Peyer's patch (tissue), 4 donors: Measurements from ENCODE around the gene FXYD7. TPM values are rescaled to one million over a fixed set of nuclear protein-coding genes. Genes with fewer than 3 reads are reported as not detected.
"Not testable (repeated sequence)": the region's sequence is repeated elsewhere in the genome, so short reads cannot be mapped to it uniquely, and the experiment has no call there.

ENCODE experiments used
- DNase-seq, 3 donors: peaks; one replicate each; pipeline ENCODE4 v3.0.0-alpha.2; 2017 to 2019
- H3K27ac ChIP-seq, 4 donors: fragments of 200-600 bp; sonication (generic); one replicate each; pipeline ENCODE4 v1.5.1; 2016 to 2019
- H3K27me3 ChIP-seq, 2 donors: fragments of 200-600 bp; sonication (generic); one replicate each; pipeline ENCODE4 v1.5.1; 2019
- H3K36me3 ChIP-seq, 3 donors: fragments of 200-600 bp; sonication (generic); one replicate each; pipeline ENCODE4 v1.5.1; 2016 to 2019
- H3K4me1 ChIP-seq, 4 donors: fragments of 200-600 bp; sonication (generic); one replicate each; pipeline ENCODE4 v1.5.1; 2016 to 2019
- H3K4me3 ChIP-seq, 4 donors: fragments of 200-600 bp; sonication (generic); 1 replicate in 3 of 4; 2 replicates in 1 of 4; pipeline ENCODE4 v1.5.1; 2016 to 2019; ENCODE audit warnings: mild to moderate bottlenecking in 1 of 4
- H3K9me3 ChIP-seq, 4 donors: fragments of 200-600 bp; sonication (generic); one replicate each; pipeline ENCODE4 v1.5.1; 2016 to 2019; ENCODE audit warnings: mild to moderate bottlenecking in 1 of 4
- CTCF ChIP-seq, 6 experiments: fragments of 450-650 bp in 4 of 6; fragments of 200-600 bp in 2 of 6; sonication (generic) in 1 of 6; IDR thresholded peaks; one replicate each; pipeline ENCODE4 v1.5.1; 2017 to 2019; ENCODE audit warnings: antibody characterized with exemption in 6 of 6, mild to moderate bottlenecking in 3 of 6, moderate library complexity in 1 of 6
- POLR2A ChIP-seq, 2 donors: fragments of 450-650 bp; IDR thresholded peaks; one replicate each; pipeline ENCODE4 v1.5.1; 2017; ENCODE audit warnings: antibody characterized with exemption in 2 of 2, mild to moderate bottlenecking in 2 of 2, moderate library complexity in 2 of 2
- total RNA-seq, 4 donors: library from RNA; depleted of rRNA; stranded (reverse); fragments of >200 nt; gene quantifications; one replicate each; pipeline ENCODE4 v1.1.0, GENCODE V29; 2016

FXYD7 gene
- total RNA-seq, 4 donors from 2014 or later, result not detected

- H3K27me3 ChIP-seq, result no peaks in the 10 kb centered on the region
- no peaks in the 10 kb centered on the region for H3K36me3 ChIP-seq
- no peaks in the 10 kb centered on the region for H3K9me3 ChIP-seq
- no peak for DNase-seq
- TF ChIP-seq CTCF (IDR thresholded peaks at IDR 0.05) (no peak), POLR2A (IDR thresholded peaks at IDR 0.05) (no peak)
- H3K4me3 ChIP-seq, result no peak overlapping the region
- H3K4me1 ChIP-seq, result no peaks in the 10 kb centered on the region
- no peak overlapping the region for H3K27ac ChIP-seq
Measured at GRCh38 chr19:35184267-35184666, 41.2 kb downstream of the FXYD7 start.

GRCh38 chr19:35184884-35185283 is 41.8 kb downstream of the FXYD7 start:
- Histone ChIP-seq H3K4me1 (no peaks in the 10 kb centered on the region), H3K27ac (no peak overlapping the region), H3K36me3 (no peaks in the 10 kb centered on the region), H3K27me3 (no peaks in the 10 kb centered on the region), H3K9me3 (no peaks in the 10 kb centered on the region), H3K4me3 (no peak overlapping the region)
- no peak for TF ChIP-seq POLR2A (IDR thresholded peaks at IDR 0.05)
- TF ChIP-seq CTCF (IDR thresholded peaks at IDR 0.05), result no peak
- no peak for DNase-seq

GRCh38 chr19:35194012-35194984 is 51.2 kb downstream of the FXYD7 start:
- no peak for DNase-seq
- Histone ChIP-seq H3K9me3 (no peaks in the 10 kb centered on the region), H3K27ac (no peak overlapping the region)

GRCh38 chr19:35195830-35196229 is 52.8 kb downstream of the FXYD7 start:
- H3K27ac ChIP-seq, result no peak overlapping the region
- no peak for DNase-seq

More at GRCh38 chr19:35194012-35194984, 51.2 kb downstream of the FXYD7 start:
- H3K27me3 ChIP-seq, result no peaks in the 10 kb centered on the region
- no peaks in the 10 kb centered on the region for H3K4me1 ChIP-seq
- no peak for TF ChIP-seq POLR2A (IDR thresholded peaks at IDR 0.05)
- no peak for TF ChIP-seq CTCF (IDR thresholded peaks at IDR 0.05)
- no peaks in the 10 kb centered on the region for H3K36me3 ChIP-seq
- no peak overlapping the region for H3K4me3 ChIP-seq

GRCh38 chr19:35196861-35197260 is 53.8 kb downstream of the FXYD7 start:
- H3K9me3 ChIP-seq, H3K27ac ChIP-seq, H3K36me3 ChIP-seq, DNase-seq, H3K4me3 ChIP-seq, H3K27me3 ChIP-seq, H3K4me1 ChIP-seq: not testable (repeated sequence)

More at GRCh38 chr19:35195830-35196229, 52.8 kb downstream of the FXYD7 start:
- no peaks in the 10 kb centered on the region for H3K4me1 ChIP-seq
- H3K4me3 ChIP-seq, result no peak overlapping the region
- H3K27me3 ChIP-seq, result no peaks in the 10 kb centered on the region
- no peaks in the 10 kb centered on the region for H3K36me3 ChIP-seq
- no peak for TF ChIP-seq CTCF (IDR thresholded peaks at IDR 0.05)
- no peak for TF ChIP-seq POLR2A (IDR thresholded peaks at IDR 0.05)
- H3K9me3 ChIP-seq, result no peaks in the 10 kb centered on the region

GRCh38 chr19:35199481-35199880 is 56.4 kb downstream of the FXYD7 start:
- Histone ChIP-seq H3K4me1 (peaks cover 0 to 2% (median 0%) of the 10 kb centered on the region in 4 donors), H3K27ac (no peak overlapping the region), H3K36me3 (no peaks in the 10 kb centered on the region), H3K4me3 (no peak overlapping the region), H3K9me3 (no peaks in the 10 kb centered on the region), H3K27me3 (no peaks in the 10 kb centered on the region)
- TF ChIP-seq CTCF (IDR thresholded peaks at IDR 0.05) (no peak), POLR2A (IDR thresholded peaks at IDR 0.05) (no peak)
- no peak for DNase-seq
